Liver (tissue), 9 donors: ENCODE measurements around the gene EBF3. TPM values are rescaled to one million over a fixed set of nuclear protein-coding genes. Genes with fewer than 3 reads are reported as not detected.

Experiments used
- DNase-seq: peaks from one replicate; pipeline ENCODE4 v3.0.0-alpha.2; 2017; ENCODE audit warnings: low spot score
- H3K27ac ChIP-seq, 2 donors: one replicate each; pipeline ENCODE4 v1.7.0; 2013; ENCODE audit warnings: inconsistent platforms in 2 of 2, low read length in 2 of 2, control low read depth in 1 of 2, low read depth in 1 of 2, mild to moderate bottlenecking in 1 of 2
- H3K27me3 ChIP-seq, 4 donors: one replicate each; pipeline versions ENCODE4 v1.6.1 to v1.7.0; 2013; ENCODE audit warnings: low read length in 3 of 4, inconsistent platforms in 1 of 4, mild to moderate bottlenecking in 1 of 4, moderate library complexity in 1 of 4; ENCODE audit not compliant: control insufficient read depth in 4 of 4, insufficient read depth in 4 of 4
- H3K36me3 ChIP-seq, 4 donors: one replicate each; pipeline versions ENCODE4 v1.6.1 to v1.7.0; 2013; ENCODE audit warnings: low read length in 3 of 4, mild to moderate bottlenecking in 3 of 4, low read depth in 1 of 4, moderate library complexity in 1 of 4; ENCODE audit not compliant: control insufficient read depth in 4 of 4, insufficient read depth in 3 of 4
- H3K4me1 ChIP-seq, 4 donors: one replicate each; pipeline versions ENCODE4 v1.6.1 to v1.7.0; 2013; ENCODE audit warnings: low read length in 3 of 4, mild to moderate bottlenecking in 3 of 4, moderate library complexity in 1 of 4; ENCODE audit not compliant: control insufficient read depth in 4 of 4, insufficient read depth in 4 of 4
- H3K4me3 ChIP-seq, 3 donors: one replicate each; pipeline versions ENCODE4 v1.6.1 to v1.7.0; 2013; ENCODE audit warnings: low read length in 3 of 3, control low read depth in 1 of 3, low read depth in 1 of 3, mild to moderate bottlenecking in 1 of 3
- H3K9ac ChIP-seq, 2 donors: one replicate each; pipeline ENCODE4 v1.7.0; 2013; ENCODE audit warnings: low read length in 2 of 2, mild to moderate bottlenecking in 2 of 2, moderate library complexity in 2 of 2, control low read depth in 1 of 2, low read depth in 1 of 2
- H3K9me3 ChIP-seq, 4 donors: one replicate each; pipeline versions ENCODE4 v1.6.1 to v1.7.0; 2013; ENCODE audit warnings: low read length in 3 of 4; ENCODE audit not compliant: control insufficient read depth in 4 of 4
- ATF3 ChIP-seq: IDR thresholded peaks from 2 replicates; pipeline ENCODE4 v1.6.1; 2016; ENCODE audit warnings: antibody characterized with exemption
- CTCF ChIP-seq: fragments of 150-350 bp; IDR thresholded peaks from 2 replicates; pipeline ENCODE4 v1.5.1; 2017; ENCODE audit warnings: improper control_type of control experiment, low read depth, low read length; ENCODE audit not compliant: missing input control
- EGR1 ChIP-seq, 2 donors: IDR thresholded peaks; 2 replicates each; pipeline ENCODE4 v1.6.1; 2016 to 2018; ENCODE audit warnings: antibody characterized with exemption in 2 of 2, low read depth in 2 of 2
- FOXA1 ChIP-seq: IDR thresholded peaks from 2 replicates; pipeline ENCODE4 v1.6.1; 2016; ENCODE audit warnings: antibody characterized with exemption
- FOXA2 ChIP-seq: IDR thresholded peaks from 2 replicates; pipeline ENCODE4 v1.6.1; 2016; ENCODE audit warnings: antibody characterized with exemption
- GABPA ChIP-seq, 2 donors: IDR thresholded peaks in 1 of 2; conservative IDR thresholded peaks in 1 of 2; 2 replicates each; pipeline ENCODE4 v1.6.1; 2016; ENCODE audit warnings: antibody characterized with exemption in 2 of 2, mild to moderate bottlenecking in 1 of 2, moderate library complexity in 1 of 2
- HNF4A ChIP-seq, 2 donors: conservative IDR thresholded peaks; 2 replicates each; pipeline ENCODE4 v1.6.1; 2016; ENCODE audit warnings: antibody characterized with exemption in 2 of 2, mild to moderate bottlenecking in 2 of 2
- HNF4G ChIP-seq: IDR thresholded peaks from 2 replicates; pipeline ENCODE4 v1.6.1; 2016; ENCODE audit warnings: antibody characterized with exemption
- JUND ChIP-seq, 2 donors: IDR thresholded peaks; 2 replicates each; pipeline ENCODE4 v1.6.1; 2016; ENCODE audit warnings: antibody characterized with exemption in 2 of 2
- MAX ChIP-seq: IDR thresholded peaks from 2 replicates; pipeline ENCODE4 v1.6.1; 2016; ENCODE audit warnings: antibody characterized with exemption
- RAD21 ChIP-seq, 2 donors: IDR thresholded peaks; 2 replicates each; pipeline ENCODE4 v1.6.1; 2016; ENCODE audit warnings: antibody characterized with exemption in 2 of 2, mild to moderate bottlenecking in 2 of 2
- REST ChIP-seq: IDR thresholded peaks from 2 replicates; pipeline ENCODE4 v1.6.1; 2016; ENCODE audit warnings: antibody characterized with exemption, mild to moderate bottlenecking
- RXRA ChIP-seq, 2 donors: IDR thresholded peaks; 2 replicates each; pipeline ENCODE4 v1.6.1; 2017 to 2018; ENCODE audit warnings: antibody characterized with exemption in 2 of 2, mild to moderate bottlenecking in 1 of 2
- SP1 ChIP-seq: IDR thresholded peaks from 2 replicates; pipeline ENCODE4 v1.6.1; 2018; ENCODE audit warnings: antibody characterized with exemption, mild to moderate bottlenecking
- TAF1 ChIP-seq: conservative IDR thresholded peaks from 2 replicates; pipeline ENCODE4 v1.6.1; 2016; ENCODE audit warnings: antibody characterized with exemption, mild to moderate bottlenecking
- YY1 ChIP-seq: IDR thresholded peaks from 2 replicates; pipeline ENCODE4 v1.6.1; 2016; ENCODE audit warnings: antibody characterized with exemption, mild to moderate bottlenecking
- ZBTB33 ChIP-seq: IDR thresholded peaks from 2 replicates; pipeline ENCODE4 v1.6.1; 2016; ENCODE audit warnings: antibody characterized with exemption
- WGBS: extraction: QIAGEN DNeasy Blood & Tissue Kit; methylation state at CpG from one replicate; pipeline ENCODE4 v1.1.7; 2013; 5-methylcytosine and 5-hydroxymethylcytosine counted together
- polyA plus RNA-seq, 2 donors: library from polyadenylated mRNA; stranded (reverse) in 1 of 2; unstranded in 1 of 2; fragments of 200-250 nt in 1 of 2; fragments of >200 nt in 1 of 2; fragmentation: Nextera tagmentation in 1 of 2; extraction: Ambion mirVana in 1 of 2; gene quantifications; one replicate each; pipeline versions ENCODE4 v1.2.1 to v1.2.3, GENCODE V29; 2013 to 2015
- total RNA-seq, 2 donors: library from RNA; depleted of rRNA; stranded (reverse); fragments of >200 nt; gene quantifications; one replicate each; pipeline ENCODE4 v1.2.3, GENCODE V29; 2014
- donor health status: healthy.
- donor health status: healthy.
- donor health status: healthy.
- donor health status: healthy.
- donor health status: healthy.

Gene EBF3
- total and polyA plus RNA-seq, 4 donors = 0.02 to 0.08 TPM; not detected in 2

GRCh38 chr10:129859536-129859935 is 104.5 kb downstream of the EBF3 start:
- WGBS = 92% methylated on average over 7 of the region's 7 CpGs
- DNase-seq = no peak
- H3K4me1 ChIP-seq = no peaks in the 10 kb centered on the region

More at GRCh38 chr10:129859536-129859935, 104.5 kb downstream of the EBF3 start:
- Histone ChIP-seq H3K4me3 (no peak overlapping the region), H3K36me3 (no peaks in the 10 kb centered on the region), H3K27ac (no peak overlapping the region), H3K9me3 (peaks cover 0 to 9% (median 0%) of the 10 kb centered on the region in 4 donors), H3K27me3 (no peaks in the 10 kb centered on the region), H3K9ac (no peak overlapping the region)
- TF ChIP-seq REST (no peak), MAX (no peak), RAD21 (IDR thresholded peaks at IDR 0.05) (no peak), HNF4A (conservative IDR thresholded peaks at IDR 0.05) (no peak), FOXA2 (no peak), GABPA (IDR thresholded peaks at IDR 0.05 in 1 of 2, conservative IDR thresholded peaks at IDR 0.05 in 1 of 2) (no peak), ATF3 (no peak), ZBTB33 (no peak), TAF1 (no peak), YY1 (no peak), CTCF (no peak), HNF4G (no peak), JUND (IDR thresholded peaks at IDR 0.05) (no peak), EGR1 (IDR thresholded peaks at IDR 0.05; ENCODE audit: low read depth in 2 of 2) (no peak), FOXA1 (no peak), SP1 (no peak), RXRA (IDR thresholded peaks at IDR 0.05) (no peak)
